Islet of Langerhans (tissue), 1 donor: ENCODE results near the gene VAC14.
"Not testable (repeated sequence)": the region's sequence is repeated elsewhere in the genome, so short reads cannot be mapped to it uniquely, and the experiment has no call there.

ENCODE experiments used
- FAIRE-seq: peaks from one replicate; lab custom pipeline; 2011; peaks lifted over from hg19 to GRCh38; lab: Jason Lieb, UNC

VAC14 gene

DNA sequence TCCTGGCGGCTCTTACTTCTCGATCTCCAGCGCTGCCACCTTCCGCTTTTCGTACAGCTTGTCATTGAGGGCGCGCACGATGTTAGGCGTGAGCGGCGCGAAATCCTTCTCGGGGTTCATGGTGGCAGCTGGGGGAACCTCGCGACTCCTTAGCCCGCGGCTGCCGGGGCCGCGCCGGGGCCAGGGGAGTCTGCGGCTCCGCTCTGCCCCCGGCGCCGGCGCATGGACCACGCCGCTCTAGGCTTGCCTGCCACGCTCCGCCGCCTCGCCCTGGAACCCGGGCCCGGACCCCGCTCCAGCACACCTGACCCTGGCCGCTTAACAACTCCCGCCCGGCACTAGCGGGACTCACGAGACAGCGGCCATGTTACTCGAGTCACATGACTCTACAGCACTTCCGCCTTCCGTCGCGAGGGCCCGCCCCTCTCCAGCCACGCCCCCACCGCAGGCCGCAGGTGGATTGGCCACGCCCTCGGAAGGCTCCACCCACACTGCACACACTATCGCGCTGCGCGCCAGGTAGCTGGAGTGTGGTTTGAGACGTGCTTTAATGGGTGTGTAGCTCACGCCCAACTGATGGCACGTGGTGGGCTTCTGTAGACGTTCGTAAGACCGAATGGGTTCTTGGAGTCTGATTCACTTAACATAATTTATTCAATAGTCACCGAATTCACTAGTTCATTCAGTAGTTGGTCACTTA is at the start of gene VAC14:
VAC14 (minus strand) TSS at position 378 of the 700 bp plus-strand sequence; CDS start at position 120, 258 bp downstream.
- peak; percentile 43 for FAIRE-seq

GRCh38 chr16:70823498-70824118 is 22.6 kb upstream of the VAC14 start:
- not testable (repeated sequence) for FAIRE-seq

DNA sequence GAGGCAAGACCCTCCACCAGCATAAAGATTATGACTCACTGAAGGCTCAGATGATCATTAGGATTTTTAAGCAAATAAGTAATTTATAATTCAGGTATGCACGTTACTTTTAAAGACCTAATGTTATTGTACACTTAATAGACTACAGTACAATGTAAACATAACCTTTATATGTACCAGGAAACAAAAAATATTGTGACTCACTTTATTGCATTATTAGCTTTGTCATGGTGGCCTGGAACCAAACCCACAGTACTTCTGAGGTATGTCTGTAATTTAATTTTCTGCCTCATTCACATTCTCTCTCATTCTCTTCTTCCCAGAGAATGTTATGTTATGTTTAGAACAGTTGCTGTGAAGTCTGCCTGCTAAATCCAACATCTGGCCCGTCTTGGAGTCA is 21.8 kb upstream of the VAC14 start:
- not testable (repeated sequence) for FAIRE-seq

DNA sequence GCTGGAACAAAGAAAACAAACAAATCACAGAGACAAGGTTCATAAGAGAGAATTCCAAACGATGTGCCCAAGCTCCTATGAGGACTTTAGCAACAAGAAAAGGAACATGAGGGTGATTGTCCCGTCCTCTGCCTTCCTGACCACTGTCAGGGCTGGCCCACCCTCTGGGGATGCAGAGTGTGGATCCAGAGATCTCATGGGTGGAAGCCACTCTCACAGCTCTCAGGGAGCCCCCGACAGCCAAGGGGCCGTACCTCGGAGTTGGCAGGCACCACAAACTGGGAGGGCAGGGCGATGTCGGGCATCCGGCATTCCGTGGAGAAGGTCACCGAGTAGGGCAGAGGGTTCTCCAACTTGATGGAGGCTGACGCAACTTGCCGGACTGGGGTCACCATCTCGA is 17.1 kb upstream of the VAC14 start:
- not testable (repeated sequence) for FAIRE-seq

- no peak for FAIRE-seq
Measured at GRCh38 chr16:70809392-70810060, 8.6 kb upstream of the VAC14 start.

DNA sequence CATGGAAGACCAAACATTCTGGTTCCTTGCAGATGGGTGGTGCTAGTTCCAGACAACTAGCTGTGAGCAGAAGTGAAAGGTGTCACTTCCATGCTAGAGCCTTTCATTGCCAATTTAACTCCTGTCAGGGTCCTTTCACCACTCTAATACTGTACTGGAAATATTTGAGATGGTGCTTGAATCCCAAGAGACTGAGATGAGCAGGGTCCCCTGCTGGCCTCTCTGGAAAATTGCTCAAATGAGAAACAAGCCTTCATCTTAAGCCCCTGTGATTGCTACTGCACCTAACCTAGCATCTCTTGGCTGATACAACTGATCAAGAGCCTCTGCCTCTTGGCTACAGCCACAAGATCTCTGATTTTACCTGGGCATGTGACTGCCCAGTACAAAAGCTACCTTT is 7.4 kb upstream of the VAC14 start:
- no peak for FAIRE-seq

- no peak for FAIRE-seq
Measured at GRCh38 chr16:70805787-70806186, 4.8 kb upstream of the VAC14 start.

DNA sequence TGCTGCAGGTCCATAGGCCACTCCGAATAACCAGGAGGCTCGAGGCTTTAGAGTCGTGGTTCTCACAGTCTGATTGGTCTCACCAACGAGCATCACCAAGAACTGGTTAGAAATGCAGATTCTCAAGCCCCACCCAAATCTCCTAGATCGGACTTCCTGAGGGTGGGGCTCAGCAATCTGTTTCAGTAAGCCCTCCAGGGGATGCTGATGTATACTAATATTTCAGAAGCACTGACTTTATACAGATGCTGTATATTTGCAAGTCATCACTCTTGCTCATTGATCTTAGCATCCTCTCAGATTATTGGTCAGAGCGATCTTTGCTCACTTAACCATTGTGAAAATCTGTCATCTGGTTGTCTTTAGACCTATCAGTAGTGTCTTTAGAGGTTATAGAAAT is 4.4 kb upstream of the VAC14 start:
- FAIRE-seq, result no peak

- FAIRE-seq, result no peak
Measured at GRCh38 chr16:70804734-70805169, 3.8 kb upstream of the VAC14 start.

DNA sequence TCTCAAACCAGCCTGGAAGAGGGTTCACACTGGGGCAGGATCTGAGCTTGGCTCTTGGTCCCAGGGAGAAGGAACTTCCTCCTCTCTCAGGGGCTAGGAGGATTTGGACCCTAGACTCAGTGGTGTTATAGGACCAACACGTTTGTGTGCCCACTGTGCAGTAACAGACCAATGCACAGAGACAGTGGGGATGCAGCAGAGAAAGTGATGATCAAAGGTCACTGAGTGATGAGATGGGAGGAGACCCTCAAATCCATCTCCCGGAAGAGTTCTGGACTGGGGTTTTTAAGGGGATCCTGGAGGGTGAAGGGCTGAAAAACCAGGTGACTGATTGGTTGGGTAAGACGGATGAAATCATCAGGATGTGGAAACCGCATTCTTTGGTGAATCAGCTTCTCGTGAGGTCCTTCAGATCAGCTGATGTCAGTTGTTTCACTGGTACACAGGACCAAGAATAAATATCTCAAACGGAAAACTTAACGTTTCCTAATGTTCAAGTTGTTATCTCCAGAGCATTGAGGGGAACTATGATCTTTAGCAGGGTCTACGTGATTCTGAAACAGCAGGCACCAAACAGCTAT is 3.3 kb upstream of the VAC14 start:
- no peak for FAIRE-seq

GRCh38 chr16:70803319-70803718 is 2.4 kb upstream of the VAC14 start:
- no peak for FAIRE-seq

DNA sequence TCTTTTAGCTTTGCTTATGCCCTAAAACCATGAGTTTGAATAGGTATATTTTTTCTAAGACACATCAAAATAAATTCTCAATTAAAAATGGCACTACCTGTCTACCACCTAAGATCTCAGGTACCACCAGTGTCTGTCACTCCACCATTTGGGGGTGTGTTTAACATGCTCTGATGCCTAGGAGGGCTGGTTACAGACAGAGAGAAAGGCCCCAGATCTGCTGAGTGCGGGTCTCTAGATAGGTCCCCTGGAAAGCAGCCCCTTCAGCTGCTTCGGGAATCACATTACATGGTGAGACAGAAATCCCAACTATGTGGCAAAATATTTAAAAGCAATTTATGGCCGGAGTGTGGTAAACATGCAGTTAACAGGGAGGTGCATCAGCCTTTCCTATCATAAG is 653 bp upstream of the VAC14 start:
- FAIRE-seq, result no peak

- no peak for FAIRE-seq
Measured at GRCh38 chr16:70800311-70800710, 647 bp downstream of the VAC14 start.

- FAIRE-seq, result no peak
Measured at GRCh38 chr16:70796301-70796700, 4.7 kb downstream of the VAC14 start.

DNA sequence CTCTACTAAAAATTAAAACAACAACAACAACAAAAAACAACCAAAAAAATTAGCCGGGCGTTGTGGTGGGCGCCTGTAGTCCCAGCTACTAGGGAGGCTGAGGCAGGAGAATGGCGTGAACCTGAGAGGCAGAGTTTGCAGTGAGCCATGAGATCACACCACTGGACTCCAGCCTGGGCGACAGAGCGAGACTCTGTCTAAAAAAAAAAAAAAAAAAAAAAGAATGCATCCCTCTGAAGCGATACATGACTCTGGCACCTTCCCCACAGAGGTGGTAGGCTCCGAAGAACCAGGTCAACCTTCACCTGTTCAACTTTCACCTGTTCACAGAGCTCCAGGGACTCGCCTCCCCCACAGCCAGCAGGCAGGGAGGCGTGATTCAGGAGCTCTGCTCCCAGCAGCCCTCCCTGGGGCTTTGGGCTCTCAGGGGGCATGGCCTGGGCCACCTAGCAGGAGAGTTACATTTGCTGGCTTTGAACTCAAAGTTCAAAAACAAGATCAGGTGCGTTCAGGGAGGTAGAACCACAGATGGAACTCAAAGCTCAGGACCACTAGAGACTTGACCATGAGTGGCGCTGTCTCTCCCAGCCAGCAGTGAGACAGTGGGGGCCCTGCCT is 5.6 kb downstream of the VAC14 start:
- FAIRE-seq, result no peak

GRCh38 chr16:70793851-70794502 is 7.0 kb downstream of the VAC14 start:
- no peak for FAIRE-seq

- FAIRE-seq, result no peak
Measured at GRCh38 chr16:70790815-70791214, 10.1 kb downstream of the VAC14 start.

DNA sequence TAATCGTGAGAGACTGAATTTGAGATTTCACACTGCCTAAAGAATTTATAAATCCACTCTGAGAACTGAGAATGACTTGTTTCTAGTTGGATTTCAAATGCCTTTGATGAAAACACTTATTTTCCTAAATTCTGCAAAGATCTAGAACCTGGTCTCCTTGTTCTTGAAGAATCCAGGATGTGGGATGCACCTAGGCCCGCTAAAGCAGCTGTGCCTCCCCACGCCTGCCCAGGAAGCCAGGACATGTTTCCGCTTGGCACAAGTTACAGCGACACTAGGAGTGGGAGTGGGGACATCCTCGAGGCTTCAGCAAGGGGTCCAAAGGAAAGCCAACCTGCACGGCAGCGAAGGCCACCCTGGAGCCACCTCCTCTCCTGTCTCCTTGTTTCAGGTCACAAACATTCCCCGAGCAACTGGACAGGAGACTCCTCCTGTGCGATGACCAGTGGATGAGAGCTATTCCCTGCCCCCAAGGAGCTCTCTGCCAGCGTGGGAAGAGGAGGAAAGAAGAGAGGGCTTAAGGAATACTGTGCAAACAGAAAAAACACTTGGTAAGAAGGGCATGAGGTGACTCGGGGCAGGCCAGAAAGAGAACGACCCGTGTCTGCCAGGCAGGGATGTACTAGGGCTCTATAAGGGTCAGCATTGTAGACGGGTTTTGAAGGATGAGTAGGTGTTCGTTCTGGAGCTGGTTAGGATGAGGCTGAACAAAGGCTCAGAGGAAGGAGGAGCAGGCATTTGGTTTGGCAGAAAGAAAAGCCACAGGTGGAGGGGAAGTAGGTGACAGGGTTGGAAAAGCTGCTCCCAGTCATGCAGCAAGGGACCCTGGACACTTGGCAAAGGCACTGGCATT is 11.1 kb downstream of the VAC14 start:
- FAIRE-seq, result no peak

- no peak for FAIRE-seq
Measured at GRCh38 chr16:70788668-70789594, 12.0 kb downstream of the VAC14 start.
